Measurements from ENCODE around the gene HOXA13.
A peak's percentile ranks its signal among the peaks of the same experiment; 100 is the strongest.

HOXA13 gene

DNA sequence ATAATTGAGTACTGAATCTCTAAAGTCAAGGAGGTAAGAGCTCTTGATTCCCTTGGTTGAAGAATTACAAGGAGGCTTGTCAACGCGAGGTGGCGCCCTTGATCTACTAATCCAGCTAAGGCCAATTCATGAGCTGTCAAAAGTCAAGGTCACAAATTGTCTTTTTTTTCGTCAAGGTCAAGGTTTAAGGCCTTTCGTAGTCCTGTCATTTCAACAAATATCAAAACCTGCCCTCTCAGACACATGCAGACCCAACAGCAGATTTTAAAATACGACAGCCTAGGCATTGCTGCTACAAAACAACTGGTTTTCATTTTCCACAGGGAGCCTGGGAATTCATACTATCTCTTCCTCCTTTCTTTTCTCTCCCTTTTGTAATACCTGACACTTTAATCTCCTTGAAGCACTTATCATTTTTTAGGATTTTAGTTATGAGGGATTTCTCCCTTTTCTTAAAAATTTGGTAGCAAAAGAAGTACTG lies 3.6 kb downstream of the HOXA13 start:
- TF ChIP-seq, protein P1, sequence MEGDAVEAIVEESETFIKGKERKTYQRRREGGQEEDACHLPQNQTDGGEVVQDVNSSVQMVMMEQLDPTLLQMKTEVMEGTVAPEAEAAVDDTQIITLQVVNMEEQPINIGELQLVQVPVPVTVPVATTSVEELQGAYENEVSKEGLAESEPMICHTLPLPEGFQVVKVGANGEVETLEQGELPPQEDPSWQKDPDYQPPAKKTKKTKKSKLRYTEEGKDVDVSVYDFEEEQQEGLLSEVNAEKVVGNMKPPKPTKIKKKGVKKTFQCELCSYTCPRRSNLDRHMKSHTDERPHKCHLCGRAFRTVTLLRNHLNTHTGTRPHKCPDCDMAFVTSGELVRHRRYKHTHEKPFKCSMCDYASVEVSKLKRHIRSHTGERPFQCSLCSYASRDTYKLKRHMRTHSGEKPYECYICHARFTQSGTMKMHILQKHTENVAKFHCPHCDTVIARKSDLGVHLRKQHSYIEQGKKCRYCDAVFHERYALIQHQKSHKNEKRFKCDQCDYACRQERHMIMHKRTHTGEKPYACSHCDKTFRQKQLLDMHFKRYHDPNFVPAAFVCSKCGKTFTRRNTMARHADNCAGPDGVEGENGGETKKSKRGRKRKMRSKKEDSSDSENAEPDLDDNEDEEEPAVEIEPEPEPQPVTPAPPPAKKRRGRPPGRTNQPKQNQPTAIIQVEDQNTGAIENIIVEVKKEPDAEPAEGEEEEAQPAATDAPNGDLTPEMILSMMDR (IDR thresholded peaks at IDR 0.05): peak; percentile 83

DNA sequence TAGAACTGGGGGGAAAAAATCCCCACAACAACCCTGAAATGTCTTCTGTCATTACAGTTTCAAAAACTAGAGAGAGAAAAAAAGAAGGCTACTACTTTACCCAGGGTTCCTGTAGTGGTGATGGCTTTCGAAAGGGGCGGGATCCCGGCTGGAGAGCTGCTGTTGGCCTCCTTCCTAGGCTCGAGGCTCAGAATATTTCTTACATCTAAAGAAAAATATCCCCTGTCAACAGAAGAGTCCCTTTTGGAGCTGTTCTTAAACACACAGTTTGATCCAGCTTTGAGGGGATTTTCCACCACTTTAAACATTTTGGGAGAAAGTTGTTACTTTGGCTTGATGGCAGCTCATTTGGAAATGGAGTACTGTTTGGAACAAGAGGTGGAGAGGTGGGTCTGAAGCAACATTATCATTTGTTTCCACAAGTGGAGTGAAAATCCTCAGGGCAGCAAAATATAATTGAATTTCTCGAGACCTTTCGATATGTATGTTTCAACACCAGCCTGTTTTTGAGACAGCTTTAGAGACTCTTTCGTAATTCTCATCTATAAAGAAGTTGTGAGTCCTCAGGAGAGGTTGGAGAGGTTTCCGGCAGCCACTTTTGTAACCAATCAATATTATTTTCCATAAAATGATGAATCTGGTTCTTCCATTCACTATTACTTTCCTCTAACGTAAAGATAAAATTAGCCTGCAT lies 5.1 kb downstream of the HOXA13 start:
- TF ChIP-seq, protein P1 (IDR thresholded peaks at IDR 0.05): no peak

DNA sequence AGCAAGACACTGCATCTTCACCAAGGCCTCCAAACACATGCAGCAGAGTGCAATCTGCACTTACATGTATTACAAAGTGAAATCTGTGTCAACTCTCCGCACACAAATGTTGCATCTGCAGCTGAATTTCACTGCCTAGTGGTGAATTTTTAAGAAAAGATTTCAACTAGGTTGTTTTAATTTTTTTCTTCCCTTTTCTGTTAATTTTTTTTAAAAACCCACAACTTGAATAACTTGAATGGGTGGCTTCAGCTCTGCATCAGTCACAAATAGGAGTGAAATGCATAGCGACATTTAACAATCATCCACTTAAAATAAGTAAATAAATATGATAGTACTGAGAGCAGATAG lies 5.9 kb downstream of the HOXA13 start:
- TF ChIP-seq, protein P1 (IDR thresholded peaks at IDR 0.05): no peak

DNA sequence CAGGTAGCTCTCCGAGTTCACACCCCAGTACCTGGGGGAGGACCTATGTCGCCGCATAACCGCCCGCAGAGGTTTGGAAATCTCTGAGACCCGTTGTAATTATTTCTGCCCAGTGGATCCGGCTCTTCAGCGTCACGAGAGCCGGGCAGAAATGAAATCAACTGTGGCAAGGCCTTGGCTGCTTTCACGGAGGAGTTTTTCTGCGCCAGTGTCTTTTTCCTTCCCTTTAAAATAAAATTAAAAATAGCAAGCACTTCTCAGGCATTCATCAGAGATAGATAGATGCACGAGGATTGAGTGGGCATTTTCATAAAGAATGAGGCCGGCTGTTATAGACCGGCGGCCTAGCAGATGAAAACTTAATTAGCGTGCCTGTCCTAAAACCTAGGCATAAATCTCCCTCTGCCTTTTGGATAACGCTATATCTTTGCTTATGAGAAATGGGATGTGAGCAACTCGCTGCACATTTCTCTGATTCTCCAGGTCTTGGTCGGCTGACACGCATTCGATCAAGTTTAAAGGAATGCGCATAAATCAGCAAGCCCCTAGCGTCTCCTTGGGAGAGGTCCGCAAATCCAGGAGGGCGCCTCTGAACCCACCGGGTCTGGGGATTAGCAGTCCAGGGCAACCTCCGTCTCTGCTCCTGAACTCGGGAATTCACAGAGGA lies 6.4 kb downstream of the HOXA13 start:
- TF ChIP-seq, protein P1 (IDR thresholded peaks at IDR 0.05): no peak

DNA sequence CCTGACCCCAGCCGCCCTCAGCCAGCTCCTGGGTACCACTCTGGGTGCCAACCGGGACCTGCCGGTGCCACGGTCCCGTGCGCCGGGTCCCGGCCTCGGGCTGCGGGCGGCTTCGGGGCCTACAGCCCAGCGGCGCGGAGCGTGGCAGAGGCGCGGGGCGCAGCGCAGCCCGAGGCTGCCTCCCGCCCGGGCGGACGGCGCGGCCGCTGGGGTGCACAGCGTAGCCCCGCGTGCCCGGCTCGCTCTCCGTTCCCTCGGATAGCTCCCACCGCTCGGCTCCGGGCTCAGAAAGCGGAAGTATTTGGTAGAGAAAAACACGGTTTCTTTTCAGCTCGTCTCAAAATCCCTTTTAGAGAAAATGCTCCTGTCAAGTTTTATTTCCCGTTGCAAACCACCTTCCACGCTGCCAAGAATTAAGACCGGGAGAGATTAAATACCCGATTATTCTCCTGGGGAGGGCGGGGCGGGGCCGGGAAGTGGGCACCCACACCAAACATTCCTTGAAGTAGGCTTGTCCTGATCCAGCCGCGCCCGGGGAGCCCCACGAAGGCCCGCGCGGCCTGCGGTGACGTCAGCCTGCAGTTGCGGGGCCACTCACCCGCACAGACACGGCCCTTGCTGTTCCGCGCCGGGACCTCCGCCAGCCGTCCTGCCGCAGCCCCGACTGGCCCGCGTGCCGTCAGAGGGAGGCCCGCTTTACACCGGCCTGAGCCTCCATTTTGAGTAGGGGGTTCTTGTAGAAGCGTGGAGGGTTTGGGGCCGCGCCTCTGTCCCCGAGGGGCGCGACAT lies 7.2 kb downstream of the HOXA13 start:
- TF ChIP-seq, protein P1 (IDR thresholded peaks at IDR 0.05): no peak

DNA sequence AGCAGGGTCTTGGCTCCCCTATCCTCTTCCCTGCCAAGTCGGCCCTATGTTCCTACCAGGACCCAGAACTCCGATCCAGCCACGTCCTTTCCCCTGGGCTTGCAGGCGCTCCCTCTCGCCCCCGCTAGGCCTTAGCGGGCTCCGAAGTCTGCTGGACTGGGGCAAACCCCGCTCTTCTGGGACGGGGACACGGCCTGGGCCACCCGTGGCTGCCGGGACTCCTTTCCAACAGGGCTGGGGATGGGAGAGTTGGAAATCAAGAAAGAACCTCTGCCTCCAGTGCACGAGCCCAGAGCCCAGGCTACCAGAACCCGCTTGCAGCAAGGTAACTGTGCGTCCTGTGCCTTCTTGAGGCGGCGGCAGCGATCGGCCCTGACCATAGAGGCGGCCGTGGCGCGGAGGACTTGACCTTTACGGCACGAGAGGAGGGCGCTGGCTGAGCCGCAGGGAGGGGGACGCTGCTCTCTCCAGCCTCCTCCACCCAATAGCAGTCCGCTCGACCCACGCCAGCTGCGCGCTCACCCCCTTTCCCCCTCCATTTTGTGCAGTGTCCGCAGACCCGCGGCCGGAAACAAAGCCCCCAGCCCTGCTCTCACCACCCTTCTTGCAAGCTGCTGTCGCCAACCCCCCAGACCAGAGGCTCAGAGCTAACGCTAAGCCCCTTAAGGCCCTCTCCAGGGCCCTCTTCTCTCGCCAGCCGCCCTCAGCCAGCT lies 7.9 kb downstream of the HOXA13 start:
- TF ChIP-seq, protein P1 (IDR thresholded peaks at IDR 0.05): no peak

DNA sequence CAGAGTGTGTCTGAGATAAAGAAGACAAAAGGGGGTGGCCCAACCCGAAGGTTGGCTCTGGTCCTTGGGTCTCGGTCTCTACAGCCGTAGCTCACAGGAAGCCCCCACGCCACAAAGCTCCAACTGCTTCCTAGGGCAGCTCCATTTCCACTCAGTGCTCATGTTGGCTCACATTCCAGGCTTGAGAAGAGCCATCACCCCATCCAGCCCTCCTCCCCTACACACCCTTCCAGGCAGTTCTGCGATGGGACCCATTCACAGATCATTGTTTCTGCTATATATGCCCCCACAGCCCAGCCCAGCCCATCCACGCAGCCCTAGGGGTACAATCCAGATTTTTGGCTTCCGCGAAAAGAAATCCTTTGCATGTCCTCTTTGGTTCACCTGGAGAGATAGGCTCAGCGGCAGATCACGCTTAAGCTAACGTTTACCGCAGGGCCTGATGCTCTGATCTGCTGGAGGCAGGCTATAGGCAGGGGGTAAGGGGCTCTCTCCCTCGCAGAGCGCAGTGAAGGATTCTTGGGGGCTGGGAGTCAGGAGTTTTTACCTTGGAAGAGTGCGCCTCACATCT lies 8.6 kb downstream of the HOXA13 start:
- TF ChIP-seq, protein P1 (IDR thresholded peaks at IDR 0.05): no peak

Data from LNCAP (cell line).